Fibroblast of skin of scalp (primary cell): Measurements from ENCODE around the gene ZCCHC24. TPM values are rescaled to one million over a fixed set of nuclear protein-coding genes. Genes with fewer than 3 reads are reported as not detected.

ENCODE experiments used
- DNase-seq: peaks from one replicate; pipeline ENCODE4 v3.0.0-alpha.2; 2013
- polyA plus RNA-seq, 2 experiments: library from polyadenylated mRNA; unstranded; fragments of 120-200 nt; gene quantifications; one replicate each; pipeline ENCODE4 v1.2.1, GENCODE V29; 2013; ENCODE audit not compliant: insufficient read length in 2 of 2

ZCCHC24 gene
- polyA plus RNA-seq (2013, experiment 1 of 2; ENCODE audit: insufficient read length): 57.8 TPM
- polyA plus RNA-seq (2013, experiment 2 of 2; ENCODE audit: insufficient read length): 57.9 TPM

DNA sequence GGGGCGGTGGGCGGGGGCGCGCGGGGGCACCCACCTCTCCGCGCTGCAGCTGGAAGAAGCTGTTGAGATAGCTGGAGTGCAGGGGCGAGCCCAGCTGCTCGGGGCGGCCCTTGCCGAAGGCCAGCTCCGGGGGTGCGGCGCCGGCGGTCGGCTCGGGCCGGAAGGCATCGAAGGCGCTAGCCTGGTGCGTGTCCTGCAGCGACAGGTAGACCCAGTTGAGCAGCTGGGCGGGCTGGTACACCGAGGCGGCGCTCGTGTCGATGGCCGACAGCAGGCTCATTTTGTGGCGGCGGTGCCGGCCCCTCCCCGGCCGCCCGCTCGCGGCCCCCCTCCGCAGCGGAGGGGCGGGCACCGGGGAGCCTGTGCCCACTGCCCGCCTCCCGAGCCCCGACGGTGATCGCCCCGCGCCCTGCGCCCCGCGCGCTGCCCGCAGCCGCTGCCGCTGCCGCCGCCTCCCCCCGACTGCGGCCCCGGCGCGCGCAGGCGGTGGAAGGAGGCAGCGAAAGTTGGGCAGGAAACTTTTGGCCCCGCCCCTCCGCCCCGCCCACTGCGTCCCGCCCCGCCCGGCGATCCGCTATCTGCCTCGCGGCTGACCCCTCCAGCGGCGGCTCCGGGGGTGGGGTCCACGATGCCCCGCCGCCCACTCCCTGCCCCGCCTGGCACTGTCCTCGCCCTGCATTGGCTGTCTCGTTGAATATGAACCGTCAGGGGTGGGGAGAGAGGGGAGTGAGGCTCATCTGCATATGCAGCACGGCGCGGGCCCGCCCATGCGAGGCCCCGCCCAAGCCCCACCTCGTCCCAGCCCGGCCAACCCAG is at the start of gene ZCCHC24:
TSS of gene ZCCHC24 (minus strand) at position 464 of the 816 bp plus-strand sequence. CDS start at position 280, 184 bp downstream.
- DNase-seq: peak; percentile 100

DNA sequence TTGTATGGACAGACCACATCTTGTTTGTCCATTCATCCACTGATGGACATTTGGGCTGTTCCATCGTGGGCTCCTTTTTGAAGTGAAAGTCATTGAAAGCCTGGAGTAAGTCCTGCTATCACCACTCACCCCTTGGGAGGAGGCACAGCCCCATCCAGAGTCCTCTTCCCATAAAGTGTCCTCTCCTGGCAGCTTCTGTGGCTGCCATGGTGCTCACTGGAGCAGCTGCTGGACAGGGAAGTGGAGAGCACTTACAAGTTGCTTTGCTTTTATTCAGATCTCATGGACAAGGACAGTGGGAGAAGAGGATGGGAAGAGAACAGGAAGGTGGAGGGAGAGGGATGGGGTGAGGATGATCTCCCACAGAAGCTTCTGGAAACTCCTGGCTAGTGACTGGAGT is 48.4 kb upstream of the ZCCHC24 start:
- no peak for DNase-seq

DNA sequence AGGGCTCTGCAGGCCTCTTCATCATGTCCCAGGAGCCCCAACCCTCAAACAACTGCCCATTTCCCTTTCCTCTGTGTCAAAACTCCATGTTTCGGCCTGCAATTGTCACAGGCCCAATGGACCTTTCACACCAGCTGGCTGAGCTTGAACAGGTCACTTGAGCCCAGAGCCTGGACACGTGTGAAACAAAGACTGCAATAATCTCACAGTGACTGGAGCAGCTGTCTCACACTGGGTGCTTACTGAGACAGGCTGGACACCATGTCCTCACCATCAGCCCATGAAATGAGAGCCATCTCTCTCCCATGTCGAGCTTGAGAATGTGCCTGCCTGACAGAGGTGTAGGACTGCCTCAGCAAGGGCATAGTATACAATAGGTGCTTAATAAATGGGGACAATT is 47.4 kb upstream of the ZCCHC24 start:
- DNase-seq: no peak

DNA sequence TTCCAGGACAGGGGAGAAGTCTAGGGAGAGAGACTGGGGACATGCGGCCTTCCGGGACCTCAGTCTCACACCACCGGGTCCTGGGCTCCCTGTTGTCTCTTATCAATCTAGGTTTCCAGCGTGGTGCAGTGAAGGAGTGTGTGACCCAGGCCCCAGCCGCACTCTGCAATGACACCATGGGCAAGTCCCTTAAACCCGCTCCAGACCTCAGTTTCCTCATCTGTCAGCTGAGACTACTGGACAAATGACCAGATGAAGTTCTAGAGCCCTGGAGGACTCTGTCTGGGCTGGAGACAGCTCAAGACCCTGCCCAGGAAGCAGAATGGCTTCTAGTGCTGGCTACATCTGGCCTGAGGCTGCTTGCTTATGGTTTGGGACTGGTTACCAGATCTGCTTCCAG is 46.8 kb upstream of the ZCCHC24 start:
- DNase-seq: no peak

DNA sequence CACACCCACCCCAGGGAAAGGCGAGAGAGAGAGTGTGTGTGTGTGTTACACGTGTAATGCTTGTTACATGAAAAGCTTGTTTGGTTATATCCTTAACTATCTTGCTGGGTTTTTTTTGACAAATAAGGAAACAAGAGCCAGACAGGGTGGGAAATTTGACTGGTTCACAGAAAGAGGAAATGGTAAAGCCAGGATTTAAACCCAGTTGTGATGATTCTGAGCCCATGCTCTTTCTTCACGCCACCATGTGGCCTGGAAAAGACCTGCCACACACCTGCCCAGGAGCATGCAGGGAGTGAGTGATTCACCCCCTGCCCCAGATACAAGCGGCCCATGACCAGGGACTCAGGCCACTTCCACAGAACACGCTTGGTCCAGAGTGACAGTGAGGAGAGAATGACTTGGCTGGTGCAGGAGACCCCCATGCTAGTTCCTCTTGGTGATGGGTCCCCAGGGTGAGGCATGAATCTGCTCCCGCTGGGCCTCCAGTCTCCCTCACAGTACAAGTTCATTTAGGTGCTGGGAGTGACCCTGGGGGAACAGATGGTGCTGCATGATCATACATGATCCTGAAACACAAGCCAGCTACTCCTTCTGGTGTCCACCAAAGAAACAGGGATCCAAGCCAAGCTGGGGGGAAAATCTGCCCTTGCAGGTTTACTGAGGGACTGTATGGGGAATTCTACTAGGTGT is 45.9 kb upstream of the ZCCHC24 start:
- no peak for DNase-seq

DNA sequence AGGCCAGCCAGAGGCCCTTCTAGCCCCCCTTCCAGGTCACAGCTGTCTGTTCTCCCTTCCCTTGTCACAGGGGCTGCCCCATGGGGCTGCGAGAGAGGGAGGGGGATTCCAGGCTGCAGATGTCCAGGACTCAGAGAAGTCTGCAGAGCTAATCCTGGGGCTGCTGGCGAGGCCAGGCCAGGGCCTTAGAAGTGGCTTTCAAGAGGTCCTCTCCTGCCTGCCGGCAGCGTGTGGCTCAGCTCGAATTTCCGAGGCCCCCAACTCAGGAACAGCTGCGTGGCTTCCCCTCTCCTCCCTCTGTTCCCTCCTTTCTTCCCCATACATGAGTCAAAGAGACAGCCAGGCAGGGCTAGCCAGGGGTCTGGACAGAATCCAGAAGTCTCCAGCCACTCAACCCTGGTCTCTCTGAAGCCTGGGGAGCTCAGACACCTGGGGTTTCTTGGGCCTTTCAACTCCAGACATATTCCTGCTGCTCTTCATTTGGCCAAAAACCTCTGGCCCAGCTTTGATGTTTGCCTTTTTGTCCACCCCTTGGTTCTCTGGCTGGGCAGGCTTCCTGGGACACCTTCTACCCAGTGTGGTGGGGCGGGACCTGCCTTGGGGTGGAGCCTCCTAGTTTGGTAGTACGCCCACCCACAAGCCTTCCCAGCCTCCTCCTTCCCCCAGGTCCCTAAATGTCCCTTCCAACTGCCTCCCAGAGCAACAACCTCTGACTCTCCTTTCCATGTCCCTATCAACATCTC is 45.1 kb upstream of the ZCCHC24 start:
- DNase-seq: peak; percentile 48

DNA sequence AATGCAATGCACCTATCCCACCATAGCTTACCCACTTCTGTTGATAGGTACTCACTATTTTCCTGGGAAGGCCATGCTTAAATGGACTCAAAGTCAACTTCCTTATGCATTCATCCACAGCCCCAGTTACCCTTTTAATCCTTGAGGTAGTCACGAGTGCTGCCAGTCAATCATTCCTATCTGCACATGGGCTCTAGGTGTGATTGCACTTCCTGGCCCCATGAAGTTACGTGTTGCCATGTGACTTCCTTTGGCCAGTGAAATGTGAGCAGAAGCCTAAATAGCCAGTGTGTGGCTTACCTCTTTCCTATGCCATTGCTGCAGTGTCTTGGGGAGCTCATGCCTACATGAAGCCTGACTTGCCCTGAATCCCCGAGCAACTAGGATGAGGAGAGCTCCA is 43.4 kb upstream of the ZCCHC24 start:
- DNase-seq: no peak

DNA sequence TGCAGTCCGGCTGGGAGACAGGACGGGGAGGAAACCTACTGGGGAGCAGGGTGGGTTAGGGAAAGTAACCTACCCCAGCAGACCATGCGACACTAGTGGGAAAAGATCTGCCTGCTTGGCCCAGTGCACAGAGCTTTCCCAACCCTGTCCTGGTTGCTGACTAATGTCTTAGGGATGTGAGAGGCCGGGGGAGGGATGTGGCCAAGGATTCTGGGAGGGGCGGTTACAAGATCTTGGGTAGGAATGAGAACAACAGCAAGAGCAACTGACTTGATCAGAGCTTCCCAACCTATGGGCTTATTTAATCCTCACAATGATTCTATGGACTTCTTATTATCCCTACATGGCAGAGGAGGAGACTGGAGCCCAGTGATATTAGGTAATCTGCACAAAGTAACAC is 42.9 kb upstream of the ZCCHC24 start:
- peak; percentile 95 for DNase-seq

DNA sequence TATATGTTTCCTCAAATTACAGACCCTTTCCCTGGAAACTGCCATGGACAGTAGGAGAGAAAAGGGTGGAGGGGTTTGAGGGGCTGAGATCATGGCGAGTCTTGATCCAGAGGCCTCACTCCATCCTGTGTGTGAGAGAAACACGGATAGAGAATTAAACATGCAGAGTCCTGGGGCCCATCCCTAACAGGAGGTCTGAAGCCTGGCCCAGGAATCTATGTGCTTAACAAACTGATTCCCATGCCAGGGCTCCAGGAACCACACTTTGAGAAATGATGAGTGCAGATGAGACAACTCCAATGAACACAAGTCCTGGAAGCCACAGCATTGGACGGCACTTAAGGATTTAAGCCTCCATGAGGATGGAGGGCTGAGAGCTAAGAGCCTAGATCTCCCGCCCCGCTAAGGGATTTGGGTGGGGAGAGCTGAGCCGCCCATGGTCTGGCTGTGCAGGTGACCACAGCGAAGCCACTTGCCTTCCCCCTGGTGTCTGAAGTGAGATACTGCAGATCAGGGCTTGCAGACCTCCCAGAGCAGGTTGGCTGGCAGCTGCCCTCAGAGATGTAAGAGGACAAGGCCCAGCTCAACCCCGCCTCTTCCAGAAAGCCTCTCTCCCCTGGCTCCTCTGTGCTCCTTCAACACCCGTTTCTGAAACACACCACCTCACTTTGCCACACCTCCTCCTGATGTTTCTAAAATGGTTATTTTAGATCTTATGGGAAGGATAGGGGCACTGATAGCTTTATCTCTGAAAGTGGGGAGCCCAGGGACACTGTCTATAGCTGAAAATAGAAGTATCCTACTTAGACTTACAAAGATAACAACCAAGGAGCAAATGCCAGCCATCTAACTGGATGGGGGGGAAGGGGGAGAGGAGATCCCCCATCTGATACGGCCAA is 42.1 kb upstream of the ZCCHC24 start:
- peak; percentile 69 for DNase-seq

DNA sequence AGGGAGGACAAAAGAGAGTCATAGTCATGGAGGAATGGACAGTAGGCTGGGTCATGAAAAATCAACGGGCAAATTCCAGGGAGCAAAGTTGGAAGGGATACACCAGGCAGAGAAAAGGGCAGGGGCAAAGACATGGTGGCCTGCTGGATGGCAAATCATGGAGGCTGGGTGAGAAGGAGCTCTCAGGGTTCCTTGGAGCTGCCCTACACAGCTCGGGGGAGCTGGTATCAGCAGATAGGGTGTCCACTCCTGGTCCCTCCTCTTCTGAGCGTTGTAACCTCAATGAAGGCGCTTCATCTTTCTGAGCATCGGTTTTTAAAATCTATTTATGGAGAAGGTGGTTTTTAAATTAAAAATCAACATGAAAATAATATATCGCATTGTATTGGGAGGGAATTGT is 39.1 kb upstream of the ZCCHC24 start:
- no peak for DNase-seq

DNA sequence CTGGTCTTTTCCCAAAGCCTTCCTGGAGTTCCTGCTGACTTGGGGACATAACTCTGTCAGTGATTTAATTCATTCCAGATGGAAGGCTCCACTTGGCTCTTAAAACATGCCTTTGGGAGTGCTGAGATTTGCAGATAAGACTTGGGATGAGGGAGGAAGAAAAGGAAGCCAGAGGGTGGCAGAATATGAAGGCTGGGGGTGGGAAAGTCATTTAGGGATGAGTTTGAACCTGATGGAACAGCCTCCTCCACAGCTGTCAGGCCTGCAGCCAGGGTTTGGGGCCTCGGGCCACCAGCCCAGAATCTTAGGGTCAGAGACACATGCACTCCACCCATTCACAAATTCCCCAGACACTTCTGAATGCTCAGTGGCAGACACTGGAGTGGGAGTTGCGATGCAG is 38.5 kb upstream of the ZCCHC24 start:
- peak; percentile 92 for DNase-seq

DNA sequence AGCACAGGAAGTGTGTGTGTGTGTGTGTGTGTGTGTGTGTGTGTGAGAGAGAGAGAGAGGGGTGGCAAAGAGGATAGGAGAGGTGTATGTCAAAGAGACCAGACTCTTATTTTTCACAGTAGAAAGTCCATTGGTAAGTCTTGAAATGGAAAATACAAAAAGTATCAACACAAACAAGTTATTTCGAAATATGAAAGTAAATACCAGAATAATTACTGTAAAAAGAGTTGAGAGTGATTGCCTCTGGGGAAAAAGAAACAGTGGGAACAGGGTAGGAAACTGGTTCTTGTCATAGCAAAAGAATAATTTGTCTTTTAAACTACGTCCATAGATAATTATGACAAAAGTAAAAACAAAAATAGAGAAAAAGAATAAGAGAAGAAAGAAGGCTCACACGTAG is 37.9 kb upstream of the ZCCHC24 start:
- DNase-seq: no peak

DNA sequence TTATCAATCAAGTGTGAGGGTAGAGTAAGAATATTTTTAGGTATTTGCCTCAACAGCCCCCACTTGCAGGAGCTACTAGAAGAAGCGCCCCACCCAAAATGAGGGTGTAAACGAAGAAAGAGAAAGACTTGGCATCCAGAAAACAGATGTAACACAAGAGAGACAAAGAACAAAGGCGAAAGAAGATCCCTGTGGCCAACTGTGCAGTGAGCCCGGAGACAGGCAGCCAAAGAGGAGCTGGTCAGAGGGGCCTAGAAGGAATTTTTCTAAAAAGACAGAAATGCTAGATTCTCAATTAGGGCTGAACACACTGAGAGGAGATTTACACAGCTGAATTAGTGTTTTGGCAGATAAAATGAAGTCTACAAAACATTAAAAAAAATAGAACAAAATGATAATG is 37.3 kb upstream of the ZCCHC24 start:
- no peak for DNase-seq

DNA sequence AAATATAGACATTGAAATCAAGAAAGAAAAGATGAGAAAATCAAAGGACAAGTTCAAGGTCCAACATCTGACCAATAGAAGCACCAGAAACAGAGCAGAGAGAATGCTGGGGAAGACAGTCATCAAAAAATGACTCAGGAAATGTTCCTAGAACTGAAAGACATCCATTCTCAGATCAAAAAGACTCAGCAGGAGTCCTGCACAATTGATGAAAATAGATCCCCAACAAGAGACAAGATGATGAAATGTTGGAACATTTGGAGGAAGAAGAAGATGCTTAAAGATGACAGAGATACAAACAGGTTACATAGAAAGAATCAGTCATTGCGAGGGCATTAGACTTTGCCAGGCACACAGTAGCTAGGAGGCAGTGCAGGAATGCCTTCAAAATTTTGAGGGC is 36.9 kb upstream of the ZCCHC24 start:
- peak; percentile 54 for DNase-seq

DNA sequence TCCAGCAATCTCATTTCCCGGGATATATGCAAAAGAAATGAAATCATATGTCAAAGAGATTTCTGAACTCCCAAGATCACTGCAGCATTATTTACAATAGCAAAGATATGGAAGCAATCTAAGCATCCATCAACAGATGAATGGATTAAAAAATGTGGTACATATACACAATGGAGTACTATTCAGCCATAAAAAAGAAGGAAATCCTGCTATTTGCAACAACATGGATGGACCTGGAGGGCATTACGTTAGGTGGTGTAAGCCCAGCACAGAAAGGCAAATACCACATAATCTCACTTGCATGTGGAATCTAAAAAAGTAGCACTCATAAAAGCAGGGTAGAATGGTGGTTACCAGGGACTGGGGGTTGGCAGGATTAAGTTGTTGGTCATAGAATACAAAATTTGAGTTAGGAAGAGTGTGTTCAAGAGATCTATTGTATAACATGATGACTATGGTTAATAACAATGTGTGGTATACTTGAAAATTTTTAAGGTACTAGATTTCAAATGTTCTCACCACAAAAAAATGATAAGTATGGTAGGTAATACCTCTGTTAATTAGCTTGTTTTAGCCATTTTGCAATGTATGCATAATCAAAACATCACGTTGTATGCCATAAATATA is 34.0 kb upstream of the ZCCHC24 start:
- no peak for DNase-seq

DNA sequence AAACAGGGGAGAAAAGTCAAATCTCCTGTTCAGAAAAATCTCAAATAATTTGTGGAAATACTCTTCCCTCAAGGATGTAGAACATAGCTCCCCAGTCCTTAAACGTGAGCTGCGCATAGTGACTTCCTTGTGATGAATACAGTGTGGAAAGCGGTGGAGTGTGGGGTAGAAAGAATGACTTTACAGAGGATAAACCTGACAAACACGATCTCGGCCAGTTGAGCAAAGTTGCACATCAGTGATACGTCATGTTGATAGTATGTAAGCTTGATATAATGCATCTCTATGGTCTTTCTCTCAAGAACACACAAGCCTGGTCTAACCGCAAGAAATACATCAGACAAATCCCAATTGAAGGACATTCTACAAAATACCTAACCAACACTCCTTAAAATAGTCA is 32.0 kb upstream of the ZCCHC24 start:
- no peak for DNase-seq

DNA sequence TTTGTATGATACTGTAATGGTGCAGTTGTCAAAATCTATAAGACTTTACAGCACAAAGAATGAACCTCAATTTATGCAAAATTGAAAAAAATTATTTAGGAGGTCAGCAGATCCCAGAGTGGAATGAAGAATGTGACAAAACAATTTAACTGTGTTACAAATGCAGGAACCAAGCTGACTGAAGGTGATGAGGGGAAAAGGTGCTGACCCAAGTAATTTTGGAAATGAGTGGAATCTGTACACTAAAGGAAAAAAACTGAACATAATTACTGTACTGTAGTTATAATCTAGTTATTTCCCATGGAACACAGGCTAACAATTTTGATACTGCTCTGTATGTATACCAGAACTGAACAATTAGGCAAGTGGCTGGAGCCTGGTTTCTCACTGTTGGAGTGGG is 31.2 kb upstream of the ZCCHC24 start:
- DNase-seq: no peak

DNA sequence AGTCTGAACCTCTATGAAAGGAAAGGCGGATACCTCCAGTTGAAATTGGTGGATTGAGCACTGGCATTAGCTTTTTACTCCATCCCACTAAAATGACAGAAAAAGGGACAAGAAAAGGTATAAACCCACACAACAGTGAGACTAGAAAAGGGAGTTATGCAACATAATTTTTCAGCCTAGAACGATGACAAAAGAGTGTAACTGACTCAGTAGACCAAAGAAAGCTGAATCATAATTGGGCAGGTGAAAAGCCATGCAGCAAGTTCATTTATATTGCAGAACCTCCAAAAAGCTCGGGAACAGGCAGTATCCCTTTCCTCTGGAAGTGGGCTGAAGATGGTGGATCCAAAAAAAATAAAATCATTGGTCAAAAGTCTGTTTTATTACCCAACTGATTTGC is 30.5 kb upstream of the ZCCHC24 start:
- DNase-seq: no peak

DNA sequence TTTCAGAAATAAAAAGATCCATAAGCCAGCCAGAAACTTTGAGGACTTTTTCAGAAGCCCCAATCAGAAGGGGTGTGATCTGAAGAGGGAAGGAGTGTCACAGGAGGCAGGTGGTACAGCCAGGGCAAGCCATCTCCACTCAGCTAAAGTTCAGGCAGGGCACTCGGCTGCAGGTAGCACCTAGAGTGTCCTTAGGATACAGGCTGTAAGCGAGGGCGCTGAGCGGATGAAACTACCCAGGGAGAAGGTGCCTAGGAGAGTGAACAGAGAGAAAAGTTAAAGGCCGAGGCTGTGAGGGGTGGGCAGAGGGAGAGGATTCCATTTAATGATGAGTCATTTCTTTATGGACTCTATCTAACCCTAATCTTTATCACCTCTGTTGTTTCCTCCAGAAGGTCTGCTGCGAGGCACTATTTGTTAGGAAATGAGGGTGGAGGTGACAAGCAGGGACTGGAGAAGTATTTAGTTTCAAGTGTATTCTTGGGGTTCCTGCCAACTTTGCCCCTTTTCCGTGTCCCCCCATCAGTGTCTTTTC is 29.8 kb upstream of the ZCCHC24 start:
- DNase-seq: no peak

DNA sequence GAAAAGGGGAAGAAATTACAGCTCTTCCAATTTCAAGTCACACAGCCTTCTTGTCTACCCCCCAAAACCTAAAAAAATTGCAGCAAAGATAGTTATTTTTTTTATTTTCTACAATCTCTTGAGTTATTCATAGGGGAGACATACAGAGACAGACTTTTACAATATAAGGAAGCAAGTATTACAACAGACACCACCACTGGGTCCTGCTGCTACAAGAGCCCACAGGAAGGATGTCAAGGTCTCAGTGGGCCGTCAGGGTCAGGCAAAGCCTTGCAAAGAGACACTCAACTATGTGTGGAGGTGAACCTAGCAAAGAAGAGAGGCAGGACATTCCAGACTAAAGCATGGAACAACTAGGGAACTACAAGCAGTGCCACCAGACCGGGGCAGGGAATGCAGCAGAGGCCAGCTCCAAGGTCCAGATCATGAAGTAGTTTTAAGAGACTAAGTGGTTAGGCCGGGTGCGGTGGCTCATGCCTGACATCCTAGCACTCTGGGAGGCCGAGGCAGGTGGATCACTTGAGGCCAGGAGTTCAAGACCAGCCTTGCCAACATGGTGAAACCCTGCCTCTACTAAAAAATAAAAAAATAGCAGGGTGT is 28.2 kb upstream of the ZCCHC24 start:
- DNase-seq: no peak

DNA sequence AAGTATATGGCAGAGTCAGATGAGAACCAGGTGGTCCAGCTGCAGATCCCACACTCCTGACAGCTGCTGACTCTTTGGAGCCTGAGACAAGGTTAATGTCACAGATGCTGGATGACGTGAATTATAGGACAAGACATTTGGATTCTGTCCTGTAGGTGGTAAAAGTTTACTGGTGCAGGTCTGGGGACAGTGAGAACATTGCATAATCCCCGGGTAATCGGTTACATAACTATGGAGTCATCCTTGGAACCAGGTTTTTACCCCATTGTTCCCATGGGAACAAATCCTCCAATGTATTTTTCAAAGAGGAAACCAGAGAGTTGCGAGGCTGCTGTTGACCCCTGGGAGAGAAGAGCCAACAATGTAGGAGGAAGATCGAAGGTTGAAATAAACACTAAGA is 27.5 kb upstream of the ZCCHC24 start:
- no peak for DNase-seq
